Colonic mucosa (tissue), 4 donors: ENCODE measurements around the gene RAB38. TPM values are rescaled to one million over a fixed set of nuclear protein-coding genes. Genes with fewer than 3 reads are reported as not detected.

Experiments
- DNase-seq: peaks from one replicate; pipeline ENCODE4 v3.0.0-alpha.2; 2020
- H3K27ac ChIP-seq: fragments of 200-600 bp; one replicate; pipeline ENCODE4 v1.8.0; 2021
- H3K27me3 ChIP-seq: fragments of 200-600 bp; one replicate; pipeline ENCODE4 v1.8.0; 2021
- H3K36me3 ChIP-seq: fragments of 200-600 bp; one replicate; pipeline ENCODE4 v1.8.0; 2021
- H3K4me1 ChIP-seq: fragments of 200-600 bp; one replicate; pipeline ENCODE4 v1.8.0; 2021; ENCODE audit warnings: mild to moderate bottlenecking
- H3K4me3 ChIP-seq: fragments of 200-600 bp; one replicate; pipeline ENCODE4 v1.8.0; 2021
- H3K9ac ChIP-seq, 2 donors: one replicate each; pipeline ENCODE4 v1.7.0; 2013; ENCODE audit warnings: control low read depth in 2 of 2, low read depth in 2 of 2, low read length in 2 of 2
- H3K9me3 ChIP-seq: fragments of 200-600 bp; one replicate; pipeline ENCODE4 v1.8.0; 2021
- intact Hi-C: fragments of 100-400 bp; cut with DNase I; formaldehyde crosslinking; loops from one replicate; pipeline ENCODE4 v1.14.1; 2022
- total RNA-seq, 2 donors: library from RNA; stranded (reverse); fragmentation: NEBNext Ultra II Directional in 1 of 2; extraction: Animal tissue kit (Norgen Biotek cat#: 25700) in 1 of 2; gene quantifications; one replicate each; pipeline ENCODE4 v1.2.1, GENCODE V29; 2021
- TF ChIP-seq, protein P1 (sequence below): fragments of 200-600 bp; IDR thresholded peaks from one replicate; pipeline ENCODE4 v1.8.0; 2022; ENCODE audit warnings: antibody characterized with exemption, mild to moderate bottlenecking
- donor health status: healthy.
- donor health status: DM: no; HTN: no; CAD: no.
- donor health status: DM: no; HTN: no; CAD: no.

RAB38 gene
- total RNA-seq, 2 donors from 2014 or later, result 1.6 to 4.9 TPM

DNA sequence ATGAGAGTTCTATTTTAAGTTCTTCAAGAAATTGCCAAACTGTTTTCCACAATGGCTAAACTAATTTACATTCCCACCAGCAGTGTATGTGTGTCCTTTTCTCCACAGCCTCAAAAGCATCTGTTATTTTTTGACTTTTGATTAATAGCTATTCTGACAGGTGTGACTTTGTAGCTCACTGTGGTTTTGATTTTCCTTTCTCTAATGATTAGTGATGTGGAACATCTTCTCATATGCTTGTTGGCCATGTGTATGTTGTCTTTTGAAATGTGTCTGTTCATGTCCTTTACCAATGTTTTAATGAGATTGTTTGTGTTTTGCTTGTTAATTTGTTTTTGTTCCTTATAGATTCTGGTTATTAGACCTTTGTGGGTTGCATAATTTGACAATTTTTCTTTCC is 18.0 kb upstream of the RAB38 start:
- TF ChIP-seq, protein P1, sequence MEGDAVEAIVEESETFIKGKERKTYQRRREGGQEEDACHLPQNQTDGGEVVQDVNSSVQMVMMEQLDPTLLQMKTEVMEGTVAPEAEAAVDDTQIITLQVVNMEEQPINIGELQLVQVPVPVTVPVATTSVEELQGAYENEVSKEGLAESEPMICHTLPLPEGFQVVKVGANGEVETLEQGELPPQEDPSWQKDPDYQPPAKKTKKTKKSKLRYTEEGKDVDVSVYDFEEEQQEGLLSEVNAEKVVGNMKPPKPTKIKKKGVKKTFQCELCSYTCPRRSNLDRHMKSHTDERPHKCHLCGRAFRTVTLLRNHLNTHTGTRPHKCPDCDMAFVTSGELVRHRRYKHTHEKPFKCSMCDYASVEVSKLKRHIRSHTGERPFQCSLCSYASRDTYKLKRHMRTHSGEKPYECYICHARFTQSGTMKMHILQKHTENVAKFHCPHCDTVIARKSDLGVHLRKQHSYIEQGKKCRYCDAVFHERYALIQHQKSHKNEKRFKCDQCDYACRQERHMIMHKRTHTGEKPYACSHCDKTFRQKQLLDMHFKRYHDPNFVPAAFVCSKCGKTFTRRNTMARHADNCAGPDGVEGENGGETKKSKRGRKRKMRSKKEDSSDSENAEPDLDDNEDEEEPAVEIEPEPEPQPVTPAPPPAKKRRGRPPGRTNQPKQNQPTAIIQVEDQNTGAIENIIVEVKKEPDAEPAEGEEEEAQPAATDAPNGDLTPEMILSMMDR, result no peak
- Histone ChIP-seq H3K9me3 (no peaks in the 10 kb centered on the region), H3K4me1 (no peaks in the 10 kb centered on the region), H3K36me3 (no peaks in the 10 kb centered on the region), H3K4me3 (no peak overlapping the region), H3K9ac (no peak overlapping the region), H3K27me3 (no peaks in the 10 kb centered on the region), H3K27ac (no peak overlapping the region)
- intact Hi-C loops, result no loop called here
- no peak for DNase-seq

DNA sequence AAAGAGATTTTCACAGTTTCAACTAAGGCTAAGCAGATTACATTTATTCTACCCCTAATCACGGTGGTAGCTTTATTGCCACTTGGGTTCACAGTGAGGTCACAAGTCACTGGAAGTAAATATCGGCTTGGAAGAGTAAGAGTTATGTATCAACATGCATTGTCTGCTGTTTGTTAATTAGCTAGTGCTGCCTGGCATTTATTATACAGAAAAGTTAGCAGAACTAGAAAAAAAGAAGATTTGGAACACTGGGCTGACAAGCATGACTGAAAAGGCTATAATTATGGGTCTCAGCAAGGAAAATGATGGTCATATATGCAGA is 13.7 kb upstream of the RAB38 start:
- TF ChIP-seq, protein P1, result no peak
- H3K27ac ChIP-seq, result no peak overlapping the region
- no peaks in the 10 kb centered on the region for H3K27me3 ChIP-seq
- no peaks in the 10 kb centered on the region for H3K4me1 ChIP-seq
- H3K36me3 ChIP-seq, result no peaks in the 10 kb centered on the region
- H3K4me3 ChIP-seq, result no peak overlapping the region
- H3K9ac ChIP-seq, result no peak overlapping the region
- no peaks in the 10 kb centered on the region for H3K9me3 ChIP-seq
- DNase-seq, result no peak
- intact Hi-C loops, result no loop called here

DNA sequence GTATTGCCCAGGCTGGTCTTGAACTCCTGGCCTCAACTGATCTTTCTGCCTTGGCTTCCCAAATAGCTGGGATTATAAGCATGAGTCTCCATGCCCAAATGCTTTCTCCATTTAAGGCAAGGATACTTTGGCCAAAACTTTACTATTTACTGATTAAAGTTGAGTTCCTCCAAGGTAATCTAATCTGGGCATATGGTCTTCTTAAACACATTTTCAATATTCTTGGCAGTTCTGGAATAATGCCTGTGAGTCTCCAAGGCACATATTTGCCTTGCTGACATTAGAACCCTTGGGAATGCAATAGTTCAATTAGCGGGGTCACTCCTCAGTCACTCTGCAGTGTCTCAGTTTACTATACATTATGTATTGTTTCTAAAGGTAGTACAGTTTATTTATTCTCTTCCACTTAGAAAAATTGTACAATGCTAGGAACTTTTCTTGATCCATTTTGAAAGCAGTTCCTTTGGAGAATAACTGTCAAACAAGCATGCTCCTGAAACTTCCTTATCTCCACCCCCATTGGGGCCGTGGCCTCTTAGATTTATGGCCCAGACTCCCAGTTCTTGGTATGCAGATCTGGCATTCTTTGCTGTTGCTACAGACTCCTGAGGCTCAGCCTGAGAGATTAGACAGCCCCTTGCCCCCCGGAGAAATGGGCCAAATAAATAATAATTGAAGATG is 13.1 kb upstream of the RAB38 start:
- H3K4me3 ChIP-seq, result no peak overlapping the region
- no peak overlapping the region for H3K9ac ChIP-seq
- no peaks in the 10 kb centered on the region for H3K9me3 ChIP-seq
- no peaks in the 10 kb centered on the region for H3K4me1 ChIP-seq
- intact Hi-C loops, result no loop called here
- H3K27me3 ChIP-seq, result no peaks in the 10 kb centered on the region
- no peak overlapping the region for H3K27ac ChIP-seq
- no peak for DNase-seq
- no peaks in the 10 kb centered on the region for H3K36me3 ChIP-seq
- TF ChIP-seq, protein P1, result no peak

DNA sequence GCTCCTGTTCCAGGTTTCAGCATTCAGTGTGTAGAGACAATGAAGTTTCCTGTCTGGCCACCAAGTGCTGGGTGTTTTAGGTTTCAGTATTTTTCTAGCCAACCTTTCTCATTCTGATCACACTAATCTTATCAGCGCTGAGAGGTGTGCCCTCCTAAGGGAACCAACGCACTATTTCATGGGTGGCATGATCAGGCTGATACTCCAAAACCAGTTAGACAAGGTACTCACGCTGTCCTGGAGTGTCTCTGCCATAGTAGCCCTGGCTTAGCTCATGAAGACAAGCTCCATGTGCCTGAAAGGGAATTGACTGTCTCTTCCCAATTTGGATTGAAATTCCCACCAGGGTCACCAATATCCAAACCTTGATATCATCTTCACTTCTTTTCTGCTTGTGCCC is 8.0 kb upstream of the RAB38 start:
- DNase-seq, result no peak
- no peaks in the 10 kb centered on the region for H3K4me1 ChIP-seq
- H3K36me3 ChIP-seq, result no peaks in the 10 kb centered on the region
- intact Hi-C loops, result no loop called here
- no peak overlapping the region for H3K27ac ChIP-seq
- H3K4me3 ChIP-seq, result no peak overlapping the region
- no peaks in the 10 kb centered on the region for H3K27me3 ChIP-seq
- H3K9me3 ChIP-seq, result no peaks in the 10 kb centered on the region
- TF ChIP-seq, protein P1, result no peak
- H3K9ac ChIP-seq, result no peak overlapping the region

DNA sequence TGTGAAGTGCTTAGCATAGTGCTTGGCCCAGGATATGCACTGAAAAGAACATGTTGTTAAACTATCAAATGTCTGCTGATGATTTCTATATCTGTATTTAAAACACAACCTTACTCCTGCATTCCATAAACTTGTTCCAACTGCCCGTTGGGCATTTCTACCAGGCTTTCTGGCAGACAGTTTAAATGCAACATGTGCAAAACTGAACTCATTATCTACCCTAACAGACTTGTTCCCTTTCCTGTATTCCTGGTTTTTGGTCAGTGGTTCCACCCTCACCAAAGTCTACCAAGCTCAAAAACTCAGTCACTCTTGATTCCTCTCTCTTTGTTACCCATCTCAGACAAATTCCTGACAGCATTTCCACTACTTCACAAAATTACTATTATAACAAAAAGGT is 6.5 kb upstream of the RAB38 start:
- intact Hi-C loops, result no loop called here
- H3K4me3 ChIP-seq, result no peak overlapping the region
- H3K4me1 ChIP-seq, result no peaks in the 10 kb centered on the region
- no peaks in the 10 kb centered on the region for H3K9me3 ChIP-seq
- H3K9ac ChIP-seq, result no peak overlapping the region
- no peak for DNase-seq
- H3K27ac ChIP-seq, result no peak overlapping the region
- no peaks in the 10 kb centered on the region for H3K27me3 ChIP-seq
- H3K36me3 ChIP-seq, result no peaks in the 10 kb centered on the region
- TF ChIP-seq, protein P1, result no peak
